Measurements from ENCODE around the gene TTLL8. TPM values are rescaled to one million over a fixed set of nuclear protein-coding genes. Genes with fewer than 3 reads are reported as not detected.

TTLL8 gene
- total RNA-seq, 4 donors from 2014 or later, result not detected

DNA sequence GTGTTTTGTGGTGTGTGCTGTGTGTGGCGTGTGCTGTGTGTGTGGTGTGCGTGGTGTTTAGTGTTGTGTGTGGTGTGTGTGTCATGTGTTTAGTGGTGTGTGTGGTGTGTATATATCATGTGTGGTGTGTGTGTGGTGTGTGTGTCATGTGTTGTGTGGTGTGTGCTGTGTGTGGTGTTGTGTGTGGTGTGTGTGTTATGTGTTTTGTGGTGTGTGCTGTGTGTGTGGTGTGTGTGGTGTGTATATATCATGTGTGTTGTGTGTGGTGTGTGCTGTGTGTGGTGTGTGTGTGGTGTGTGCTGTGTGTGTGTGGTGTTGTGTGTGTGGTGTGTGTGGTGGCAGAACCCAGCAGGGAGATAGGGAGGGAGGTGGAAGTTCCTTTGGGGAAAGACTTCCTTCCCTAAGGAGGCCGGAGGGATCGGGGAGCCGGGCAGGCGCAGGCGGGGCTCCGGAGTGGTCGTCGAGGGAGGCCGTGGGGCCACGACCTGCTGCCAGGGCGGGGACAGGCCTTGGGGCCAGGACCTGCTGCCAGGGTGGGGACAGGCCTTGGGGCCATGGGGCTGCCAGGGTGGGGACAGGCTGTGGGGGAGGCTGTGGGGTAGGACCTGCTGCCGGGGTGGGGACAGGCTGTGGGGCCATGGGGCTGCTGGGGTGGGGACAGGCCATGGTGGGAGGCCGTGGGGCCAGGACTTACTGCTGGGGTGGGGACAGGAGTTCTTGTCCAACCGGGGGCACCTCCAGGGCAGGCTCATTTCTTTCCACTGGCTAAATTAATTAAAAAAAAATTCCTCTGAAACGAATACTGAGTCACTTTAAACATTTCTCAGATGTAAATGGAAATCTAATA is 82.3 kb downstream of the TTLL8 start:
- DNase-seq (ENCODE audit: low spot score in 2 of 2), result peak; percentile 69 to 77
- H3K4me3 ChIP-seq, result no peak overlapping the region
- WGBS, result 25% methylated on average over 15 of the region's 17 CpGs
- H3K9me3 ChIP-seq, result peaks cover 10% of the 10 kb centered on the region
- H3K27ac ChIP-seq, result peak overlapping the region; percentile 48
- H3K4me1 ChIP-seq, result peaks cover 24% of the 10 kb centered on the region
- no peaks in the 10 kb centered on the region for H3K36me3 ChIP-seq
- H3K27me3 ChIP-seq, result no peaks in the 10 kb centered on the region
- no peak for TF ChIP-seq POLR2AphosphoS5 (IDR thresholded peaks at IDR 0.05)

DNA sequence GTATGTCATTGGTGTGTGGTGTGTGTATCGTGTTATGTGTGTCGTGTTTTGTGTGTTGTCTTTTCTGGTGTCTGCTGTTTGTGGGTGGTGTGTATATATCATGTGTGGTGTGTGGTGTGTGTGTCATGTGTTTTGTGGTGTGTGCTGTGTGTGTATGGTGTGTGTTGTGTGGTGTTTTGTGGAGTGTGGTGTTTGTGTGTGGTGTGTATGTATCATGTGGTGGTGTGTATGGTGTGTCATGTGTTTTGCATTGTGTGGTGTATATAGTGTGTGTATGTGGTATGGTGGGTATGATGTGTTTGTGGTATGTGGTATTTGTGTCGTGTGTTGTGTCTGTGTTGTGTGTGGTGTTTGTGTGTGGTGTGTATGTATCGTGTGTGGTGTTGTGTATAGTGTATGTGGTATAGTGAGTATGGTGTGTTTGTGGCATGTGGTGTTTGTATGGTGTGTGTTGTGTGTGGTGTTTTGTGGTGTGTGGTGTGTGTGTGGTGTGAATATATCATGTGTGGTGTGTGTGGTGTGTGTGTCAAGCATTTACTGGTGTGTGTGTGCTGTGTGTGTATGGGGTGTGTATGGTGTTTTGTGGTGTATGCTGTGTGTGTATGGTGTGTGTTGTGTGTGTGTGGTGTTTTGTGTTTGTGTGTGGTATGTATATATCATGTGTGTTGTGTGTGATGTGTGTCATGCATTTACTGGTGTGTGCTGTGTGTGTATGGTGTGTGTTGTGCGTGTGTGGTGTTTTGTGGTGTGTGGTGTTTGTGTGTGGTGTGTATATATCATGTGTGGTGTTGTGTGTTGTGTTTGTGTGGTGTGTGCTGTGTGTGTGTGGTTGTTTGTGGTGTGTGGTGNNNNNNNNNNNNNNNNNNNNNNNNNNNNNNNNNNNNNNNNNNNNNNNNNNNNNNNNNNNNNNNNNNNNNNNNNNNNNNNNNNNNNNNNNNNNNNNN is 84.8 kb downstream of the TTLL8 start:
- TF ChIP-seq, protein P1, sequence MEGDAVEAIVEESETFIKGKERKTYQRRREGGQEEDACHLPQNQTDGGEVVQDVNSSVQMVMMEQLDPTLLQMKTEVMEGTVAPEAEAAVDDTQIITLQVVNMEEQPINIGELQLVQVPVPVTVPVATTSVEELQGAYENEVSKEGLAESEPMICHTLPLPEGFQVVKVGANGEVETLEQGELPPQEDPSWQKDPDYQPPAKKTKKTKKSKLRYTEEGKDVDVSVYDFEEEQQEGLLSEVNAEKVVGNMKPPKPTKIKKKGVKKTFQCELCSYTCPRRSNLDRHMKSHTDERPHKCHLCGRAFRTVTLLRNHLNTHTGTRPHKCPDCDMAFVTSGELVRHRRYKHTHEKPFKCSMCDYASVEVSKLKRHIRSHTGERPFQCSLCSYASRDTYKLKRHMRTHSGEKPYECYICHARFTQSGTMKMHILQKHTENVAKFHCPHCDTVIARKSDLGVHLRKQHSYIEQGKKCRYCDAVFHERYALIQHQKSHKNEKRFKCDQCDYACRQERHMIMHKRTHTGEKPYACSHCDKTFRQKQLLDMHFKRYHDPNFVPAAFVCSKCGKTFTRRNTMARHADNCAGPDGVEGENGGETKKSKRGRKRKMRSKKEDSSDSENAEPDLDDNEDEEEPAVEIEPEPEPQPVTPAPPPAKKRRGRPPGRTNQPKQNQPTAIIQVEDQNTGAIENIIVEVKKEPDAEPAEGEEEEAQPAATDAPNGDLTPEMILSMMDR (IDR thresholded peaks at IDR 0.05), result no peak
- TF ChIP-seq POLR2A (IDR thresholded peaks at IDR 0.05) (no peak), POLR2AphosphoS5 (IDR thresholded peaks at IDR 0.05) (no peak), EP300 (IDR thresholded peaks at IDR 0.05) (no peak)
- 87% methylated on average over 5 of the region's 5 CpGs for WGBS
- peaks cover 45% of the 10 kb centered on the region for H3K4me1 ChIP-seq
- no peaks in the 10 kb centered on the region for H3K27me3 ChIP-seq
- no peak overlapping the region for H3K27ac ChIP-seq
- no peaks in the 10 kb centered on the region for H3K36me3 ChIP-seq
- no peak overlapping the region for H3K4me3 ChIP-seq
- DNase-seq (ENCODE audit: low spot score in 2 of 2), result no peak
- no peaks in the 10 kb centered on the region for H3K9me3 ChIP-seq

DNA sequence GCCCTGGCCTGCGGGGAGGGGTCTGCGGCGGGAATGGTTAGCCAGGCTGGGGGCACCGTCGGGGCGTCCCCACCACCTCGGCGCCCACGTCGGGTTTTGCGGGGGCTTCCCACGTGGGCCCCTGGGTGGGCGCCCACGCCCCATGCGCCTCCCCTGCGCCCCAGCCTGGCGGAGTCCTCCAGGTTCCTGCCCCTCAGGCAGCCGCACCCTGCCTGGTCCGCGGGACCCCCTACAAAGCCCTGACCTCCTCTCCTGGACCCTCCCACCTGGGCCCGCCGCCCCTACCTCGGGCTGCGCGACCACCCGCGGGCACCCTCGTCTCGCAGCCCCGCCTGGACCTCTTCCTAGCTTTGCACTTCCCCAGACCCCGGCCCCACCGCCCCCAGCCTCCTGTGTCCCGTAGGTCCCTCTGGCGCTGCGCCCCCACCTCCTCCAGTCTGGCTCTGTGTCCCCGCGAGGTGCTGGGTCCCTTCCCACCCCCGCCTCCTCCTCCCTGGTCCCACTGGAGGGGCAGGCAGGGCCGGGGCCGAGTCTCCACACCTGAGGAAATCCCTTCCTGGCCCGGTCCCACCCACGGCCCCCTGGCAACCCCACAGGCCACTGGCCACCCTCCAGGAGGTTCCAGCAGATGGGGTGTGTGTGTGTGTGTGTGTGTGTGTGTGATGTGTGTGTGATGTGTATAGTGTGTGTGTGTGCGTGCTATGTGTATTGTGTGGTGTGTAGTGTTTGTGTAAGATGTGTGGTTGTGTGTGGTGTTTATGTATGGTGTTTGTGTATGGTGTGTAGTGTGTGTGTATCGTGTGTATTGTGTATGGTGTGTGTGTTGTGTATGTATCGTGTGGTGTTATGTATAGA is 85.7 kb downstream of the TTLL8 start:
- Histone ChIP-seq H3K36me3 (no peaks in the 10 kb centered on the region), H3K27ac (peak overlapping the region; percentile 86), H3K9me3 (no peaks in the 10 kb centered on the region), H3K4me3 (peak overlapping the region; percentile 54), H3K27me3 (no peaks in the 10 kb centered on the region), H3K4me1 (peaks cover 53% of the 10 kb centered on the region)
- TF ChIP-seq POLR2A (IDR thresholded peaks at IDR 0.05), result no peak
- no peak for TF ChIP-seq POLR2AphosphoS5 (IDR thresholded peaks at IDR 0.05)
- TF ChIP-seq EP300 (IDR thresholded peaks at IDR 0.05), result no peak
- TF ChIP-seq, protein P1 (IDR thresholded peaks at IDR 0.05), result no peak
- WGBS, result 46% methylated on average over 17 of the region's 45 CpGs
- DNase-seq (ENCODE audit: low spot score in 2 of 2), result peak; percentile 79

DNA sequence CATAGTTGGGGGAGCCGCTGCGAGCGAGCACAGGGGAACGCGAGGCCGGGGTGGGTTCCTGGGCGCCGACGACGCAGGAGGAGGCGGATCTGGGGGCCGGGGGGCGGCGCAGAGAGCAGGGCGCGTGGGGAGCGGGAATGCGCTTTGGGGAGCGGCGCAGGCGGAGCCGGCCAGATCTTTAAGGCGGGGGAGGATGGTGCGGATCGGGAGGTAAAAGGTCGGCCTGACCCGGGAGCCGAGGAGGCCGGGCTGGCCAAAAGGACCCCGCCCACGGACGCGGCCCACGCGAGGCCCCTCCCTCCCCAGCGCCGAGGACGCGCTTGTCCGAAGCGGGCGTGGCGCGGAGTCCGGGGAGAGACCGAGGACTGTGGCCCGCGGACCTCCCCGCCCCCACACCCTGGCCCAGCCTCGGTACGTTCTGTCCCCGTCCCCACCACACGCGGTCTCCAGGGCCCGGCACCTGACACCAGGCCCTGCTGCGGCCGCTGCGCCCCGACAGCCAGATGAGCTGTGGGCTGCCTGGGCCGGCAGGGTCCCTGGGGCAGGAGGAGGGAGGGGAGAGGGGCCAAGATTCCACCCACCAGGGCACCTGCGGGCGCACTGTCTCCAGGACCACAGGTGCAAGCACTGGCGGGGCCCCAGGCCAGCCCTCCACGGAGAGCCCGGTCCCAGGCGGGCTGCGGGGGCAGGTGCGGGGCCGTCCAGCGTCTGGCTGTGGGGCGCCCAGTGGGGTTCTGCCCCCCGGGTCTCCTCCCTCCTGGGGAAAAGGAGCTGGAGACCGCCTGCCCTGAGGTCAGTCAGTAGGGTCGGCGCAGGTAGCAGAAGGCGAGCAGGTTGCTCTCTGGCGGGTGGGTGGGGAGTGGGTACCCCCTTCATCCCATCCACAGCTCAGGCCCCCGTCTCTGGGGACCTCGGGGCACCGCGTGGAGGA is 86.6 kb downstream of the TTLL8 start:
- H3K9me3 ChIP-seq, result no peaks in the 10 kb centered on the region
- WGBS, result 6% methylated on average over 47 of the region's 81 CpGs
- peak overlapping the region; percentile 54 for H3K4me3 ChIP-seq
- no peaks in the 10 kb centered on the region for H3K36me3 ChIP-seq
- TF ChIP-seq, protein P1 (IDR thresholded peaks at IDR 0.05), result no peak
- TF ChIP-seq POLR2AphosphoS5 (IDR thresholded peaks at IDR 0.05) (peak in 1 of 3 donors; percentile 6), POLR2A (IDR thresholded peaks at IDR 0.05) (peak in 1 of 2 donors; percentile 1), EP300 (IDR thresholded peaks at IDR 0.05) (no peak)
- H3K27me3 ChIP-seq, result no peaks in the 10 kb centered on the region
- DNase-seq (ENCODE audit: low spot score in 2 of 2), result peak; percentile 88 to 89
- H3K27ac ChIP-seq, result peak overlapping the region; percentile 86
- peaks cover 62% of the 10 kb centered on the region for H3K4me1 ChIP-seq
